Muscle of leg (tissue), 16 donors: Measurements from ENCODE around the gene MAP9. TPM values are rescaled to one million over a fixed set of nuclear protein-coding genes. Genes with fewer than 3 reads are reported as not detected.
"Not testable (repeated sequence)": the region's sequence is repeated elsewhere in the genome, so short reads cannot be mapped to it uniquely, and the experiment has no call there.

ENCODE experiments used
- DNase-seq: peaks from one replicate; pipeline ENCODE4 v3.0.0; 2013
- H3K27ac ChIP-seq: one replicate; pipeline ENCODE4 v1.5.1; 2013; ENCODE audit warnings: mild to moderate bottlenecking, low read length, control low read depth
- H3K27me3 ChIP-seq: one replicate; pipeline ENCODE4 v1.6.1; 2013; ENCODE audit warnings: low read length; ENCODE audit not compliant: control insufficient read depth, insufficient read depth
- H3K36me3 ChIP-seq: one replicate; pipeline ENCODE4 v1.6.1; 2013; ENCODE audit warnings: low read length; ENCODE audit not compliant: control insufficient read depth, insufficient read depth
- H3K4me1 ChIP-seq: one replicate; pipeline ENCODE4 v1.6.1; 2013; ENCODE audit warnings: low read length; ENCODE audit not compliant: control insufficient read depth, insufficient read depth
- H3K4me3 ChIP-seq: one replicate; pipeline ENCODE4 v1.5.1; 2013; ENCODE audit warnings: low read length, control low read depth
- H3K9me3 ChIP-seq: replicated peaks from 2 replicates; pipeline ENCODE4 v1.6.1; 2013; ENCODE audit warnings: low read depth, low read length; ENCODE audit not compliant: control insufficient read depth
- WGBS: methylation state at CpG from one replicate; pipeline ENCODE4 v1.1.5; 2013; ENCODE audit warnings: missing lambda C conversion rate; ENCODE audit not compliant: insufficient coverage; 5-methylcytosine and 5-hydroxymethylcytosine counted together
- long read RNA-seq, 11 donors: transcript quantifications; one replicate each; lab custom pipeline, GENCODE V29; 2026
- polyA plus RNA-seq, 8 donors: library from polyadenylated mRNA; unstranded; fragments of 120-200 nt; gene quantifications; one replicate each; pipeline versions ENCODE4 v1.2.1 to v1.2.3, GENCODE V29; 2013; ENCODE audit warnings: inconsistent platforms in 1 of 8, low replicate concordance in 1 of 8; ENCODE audit not compliant: insufficient read length in 8 of 8, insufficient read depth in 1 of 8
- total RNA-seq: library from RNA; stranded (reverse); fragments of 120-200 nt; gene quantifications from one replicate; pipeline ENCODE4 v1.2.4, GENCODE V29; 2013

MAP9 gene
- total RNA-seq (3.1 TPM), polyA plus RNA-seq (1 to 10 TPM; 3.1 to 5.4 (median 3.8) TPM)
- long read RNA-seq, donor 1: 0 reads
- long read RNA-seq, donor 2: 0 reads
- long read RNA-seq, donor 3: 0 reads
- long read RNA-seq, donor 4, partial matches to known transcripts: 0 of 2 reads
- long read RNA-seq, donor 4, other reads (novel, unspliced or antisense): 0 of 2 reads
- long read RNA-seq, donor 5, partial matches to known transcripts: 0 of 1 reads
- long read RNA-seq, donor 5, other reads (novel, unspliced or antisense): 0 of 1 reads
- long read RNA-seq, donor 6, partial matches to known transcripts: 0 of 1 reads
- long read RNA-seq, donor 6, other reads (novel, unspliced or antisense): 0 of 1 reads
- long read RNA-seq, donor 7: 0 reads
- long read RNA-seq, donor 8: 0 reads
- long read RNA-seq, donor 9, partial matches to known transcripts: 0 of 1 reads
- long read RNA-seq, donor 9, other reads (novel, unspliced or antisense): 0 of 1 reads
- long read RNA-seq, donor 10, partial matches to known transcripts: 0 of 1 reads
- long read RNA-seq, donor 10, other reads (novel, unspliced or antisense): 0 of 1 reads
- long read RNA-seq, donor 11, partial matches to known transcripts: 0 of 1 reads
- long read RNA-seq, donor 11, other reads (novel, unspliced or antisense): 0 of 1 reads

- H3K27ac ChIP-seq: peak within 1 kb of the TSS; percentile 68
- no peaks in the 10 kb centered on the region for H3K9me3 ChIP-seq
- peaks cover 6% of the 10 kb centered on the region for H3K27me3 ChIP-seq
- under 1% methylated on average over 50 of the region's 66 CpGs for WGBS
- peaks cover 4% of the 10 kb centered on the region for H3K4me1 ChIP-seq
- no peaks in the 10 kb centered on the region for H3K36me3 ChIP-seq
- H3K4me3 ChIP-seq: peak within 1 kb of the TSS; percentile 88
- DNase-seq: peak; percentile 98
Measured at GRCh38 chr4:155376387-155377268, at the start of gene MAP9. MAP9 (minus strand) TSS chr4:155376965; CDS start chr4:155375850, 1,115 bp downstream.

GRCh38 chr4:155424778-155425177 lies 48.0 kb upstream of the MAP9 start:
- not testable (repeated sequence) for H3K27ac ChIP-seq
- WGBS: no CpG with 5 or more reads among the region's 11 CpGs

GRCh38 chr4:155423671-155424070 lies 46.9 kb upstream of the MAP9 start:
- no peak for DNase-seq
- WGBS: no CpG with 5 or more reads among the region's 1 CpG
- Histone ChIP-seq H3K27me3 (no peaks in the 10 kb centered on the region), H3K36me3 (no peaks in the 10 kb centered on the region), H3K27ac (no peak overlapping the region), H3K9me3 (peaks cover 5% of the 10 kb centered on the region), H3K4me1 (no peaks in the 10 kb centered on the region), H3K4me3 (no peak overlapping the region)

More at GRCh38 chr4:155424778-155425177, 48.0 kb upstream of the MAP9 start:
- H3K27me3 ChIP-seq, H3K36me3 ChIP-seq, DNase-seq, H3K4me3 ChIP-seq, H3K4me1 ChIP-seq, H3K9me3 ChIP-seq: not testable (repeated sequence)

- DNase-seq: no peak
- H3K27me3 ChIP-seq: no peaks in the 10 kb centered on the region
- no peak overlapping the region for H3K27ac ChIP-seq
- no peak overlapping the region for H3K4me3 ChIP-seq
- no peaks in the 10 kb centered on the region for H3K9me3 ChIP-seq
- 100% methylated on average over 1 of the region's 4 CpGs for WGBS
- H3K36me3 ChIP-seq: no peaks in the 10 kb centered on the region
- no peaks in the 10 kb centered on the region for H3K4me1 ChIP-seq
Measured at GRCh38 chr4:155419266-155419665, 42.5 kb upstream of the MAP9 start.

- Histone ChIP-seq H3K27ac (no peak overlapping the region), H3K4me3 (no peak overlapping the region), H3K4me1 (no peaks in the 10 kb centered on the region), H3K27me3 (no peaks in the 10 kb centered on the region), H3K36me3 (no peaks in the 10 kb centered on the region), H3K9me3 (no peaks in the 10 kb centered on the region)
- DNase-seq: no peak
Measured at GRCh38 chr4:155415662-155416061, 38.9 kb upstream of the MAP9 start.

- H3K4me3 ChIP-seq: no peak overlapping the region
- WGBS: no CpG with 5 or more reads among the region's 1 CpG
- H3K4me1 ChIP-seq: no peaks in the 10 kb centered on the region
- no peak overlapping the region for H3K27ac ChIP-seq
- H3K36me3 ChIP-seq: no peaks in the 10 kb centered on the region
- H3K9me3 ChIP-seq: no peaks in the 10 kb centered on the region
- no peak for DNase-seq
- H3K27me3 ChIP-seq: no peaks in the 10 kb centered on the region
Measured at GRCh38 chr4:155413451-155413850, 36.7 kb upstream of the MAP9 start.

GRCh38 chr4:155411546-155411945 lies 34.8 kb upstream of the MAP9 start:
- no peaks in the 10 kb centered on the region for H3K9me3 ChIP-seq
- H3K4me3 ChIP-seq: no peak overlapping the region
- WGBS: 61% methylated on average over 2 of the region's 2 CpGs
- H3K27ac ChIP-seq: no peak overlapping the region
- no peaks in the 10 kb centered on the region for H3K27me3 ChIP-seq
- H3K36me3 ChIP-seq: no peaks in the 10 kb centered on the region
- DNase-seq: no peak
- no peaks in the 10 kb centered on the region for H3K4me1 ChIP-seq

GRCh38 chr4:155408796-155409195 lies 32.0 kb upstream of the MAP9 start:
- no peak overlapping the region for H3K27ac ChIP-seq
- WGBS: no CpG with 5 or more reads among the region's 1 CpG
- H3K27me3 ChIP-seq: no peaks in the 10 kb centered on the region
- H3K4me1 ChIP-seq: no peaks in the 10 kb centered on the region
- no peak for DNase-seq
- no peaks in the 10 kb centered on the region for H3K9me3 ChIP-seq
- H3K4me3 ChIP-seq: no peak overlapping the region
- no peaks in the 10 kb centered on the region for H3K36me3 ChIP-seq

GRCh38 chr4:155407480-155407879 lies 30.7 kb upstream of the MAP9 start:
- H3K4me3 ChIP-seq: no peak overlapping the region
- no peaks in the 10 kb centered on the region for H3K4me1 ChIP-seq
- DNase-seq: no peak
- no peaks in the 10 kb centered on the region for H3K36me3 ChIP-seq
- no CpG with 5 or more reads among the region's 1 CpG for whole genome bisulfite sequencing
- H3K27me3 ChIP-seq: no peaks in the 10 kb centered on the region
- no peaks in the 10 kb centered on the region for H3K9me3 ChIP-seq
- no peak overlapping the region for H3K27ac ChIP-seq

GRCh38 chr4:155405059-155405458 lies 28.3 kb upstream of the MAP9 start:
- Histone ChIP-seq H3K27ac (no peak overlapping the region), H3K4me1 (no peaks in the 10 kb centered on the region), H3K36me3 (no peaks in the 10 kb centered on the region), H3K9me3 (no peaks in the 10 kb centered on the region), H3K27me3 (no peaks in the 10 kb centered on the region), H3K4me3 (no peak overlapping the region)
- no CpG with 5 or more reads among the region's 2 CpGs for WGBS
- no peak for DNase-seq
